ENCODE measurements around the gene SLC6A18.
A peak's percentile ranks its signal among the peaks of the same experiment; 100 is the strongest.

The SLC6A18 gene

GRCh38 chr5:1235838-1236237 is 10.7 kb downstream of the SLC6A18 start:
- TF ChIP-seq MZF1 (tag by site-specific recombination; IDR thresholded peaks at IDR 0.05; ENCODE audit: borderline replicate concordance) (no peak), ZNF555 (tag by site-specific recombination; conservative IDR thresholded peaks at IDR 0.05) (no peak), SETDB1 (IDR thresholded peaks at IDR 0.05; ENCODE audit: insufficient read length, low read length) (peak; percentile 92), ZNF423 (tag by site-specific recombination; IDR thresholded peaks at IDR 0.05) (no peak), ZBTB8A (tag by site-specific recombination; IDR thresholded peaks at IDR 0.05) (no peak), ZNF174 (tag by site-specific recombination; IDR thresholded peaks at IDR 0.05) (no peak), SP3 (tag by site-specific recombination; IDR thresholded peaks at IDR 0.05) (no peak), RBAK (tag by site-specific recombination; IDR thresholded peaks at IDR 0.05) (no peak), TRIM28 (IDR thresholded peaks at IDR 0.05; ENCODE audit: borderline replicate concordance, low read length) (peak; percentile 81; the same call in 1 of the 2 replicates), MEIS1 (CRISPR knock-in tag; IDR thresholded peaks at IDR 0.05; ENCODE audit: borderline replicate concordance) (no peak), ZNF514 (tag by site-specific recombination; IDR thresholded peaks at IDR 0.05) (no peak), ZNF266 (tag by site-specific recombination; IDR thresholded peaks at IDR 0.05; ENCODE audit: low read depth) (no peak), BCL6B (tag by site-specific recombination; IDR thresholded peaks at IDR 0.05) (no peak), ZSCAN30 (tag by site-specific recombination; IDR thresholded peaks at IDR 0.05) (no peak)
- POLR2A ChIA-PET: no interaction called here
- no peaks in the 10 kb centered on the region for H3K4me1 ChIP-seq (ENCODE audit: control insufficient read depth, insufficient read depth, low read length)
- H3K36me3 ChIP-seq (ENCODE audit: control insufficient read depth in 2 of 2, insufficient read depth in 1 of 2, low read length in 2 of 2): no peaks in the 10 kb centered on the region
- no peak overlapping the region for H3K27ac ChIP-seq (ENCODE audit: extremely low read depth, low read depth, low read length)
- CTCF ChIA-PET: interaction anchor here (0.9 to 1.5 kb wide), 3 partner anchors 45 to 68 kb away, joined by 3 to 5 read pairs (median 4); no protein-coding TSS in a partner anchor
- no peak overlapping the region for H3K4me3 ChIP-seq (ENCODE audit: low read depth, low read length)
- no peaks in the 10 kb centered on the region for H3K9me3 ChIP-seq (ENCODE audit: control insufficient read depth, insufficient read depth, low read depth, low read length)

- Histone ChIP-seq H3K27ac (ENCODE audit: extremely low read depth, low read depth, low read length) (no peak overlapping the region), H3K4me1 (ENCODE audit: control insufficient read depth, insufficient read depth, low read length) (no peaks in the 10 kb centered on the region), H3K9me3 (ENCODE audit: control insufficient read depth, insufficient read depth, low read depth, low read length) (no peaks in the 10 kb centered on the region), H3K4me3 (ENCODE audit: low read depth, low read length) (no peak overlapping the region), H3K36me3 (ENCODE audit: control insufficient read depth in 2 of 2, insufficient read depth in 1 of 2, low read length in 2 of 2) (no peaks in the 10 kb centered on the region)
- CTCF ChIA-PET: interaction anchor here (0.7 kb wide), 1 partner anchor 15 kb away, joined by 3 read pairs; the partner anchor contains the start of gene SLC6A18
- TF ChIP-seq ZIC2 (tag by site-specific recombination; IDR thresholded peaks at IDR 0.05) (0 out of 2 replicates have a peak, but pooled peaks have one; percentile 12), KLF1 (tag by site-specific recombination; IDR thresholded peaks at IDR 0.05) (0 out of 2 replicates have a peak, but pooled peaks have one; percentile 23), ZNF548 (tag by site-specific recombination; IDR thresholded peaks at IDR 0.05) (no peak)
- POLR2A ChIA-PET: no interaction called here
Observed at GRCh38 chr5:1239505-1240251, 14.5 kb downstream of the SLC6A18 start.

GRCh38 chr5:1240496-1241260 is 15.5 kb downstream of the SLC6A18 start:
- ChIA-PET POLR2A (no interaction called here), CTCF (no interaction called here)
- no peaks in the 10 kb centered on the region for H3K9me3 ChIP-seq (ENCODE audit: control insufficient read depth, insufficient read depth, low read depth, low read length)
- no peak for TF ChIP-seq ZNF704 (tag by site-specific recombination; IDR thresholded peaks at IDR 0.05)
- TF ChIP-seq TCF7L2 (IDR thresholded peaks at IDR 0.05; ENCODE audit: borderline replicate concordance, low read depth, low read length): no peak
- no peak for TF ChIP-seq ZNF211 (tag by site-specific recombination; IDR thresholded peaks at IDR 0.05; ENCODE audit: low read depth)
- TF ChIP-seq ZFHX2 (tag by site-specific recombination; conservative IDR thresholded peaks at IDR 0.05): no peak
- TF ChIP-seq ZNF645 (tag by site-specific recombination; IDR thresholded peaks at IDR 0.05): no peak
- H3K4me1 ChIP-seq (ENCODE audit: control insufficient read depth, insufficient read depth, low read length): no peaks in the 10 kb centered on the region
- no peak overlapping the region for H3K4me3 ChIP-seq (ENCODE audit: low read depth, low read length)
- H3K36me3 ChIP-seq (ENCODE audit: control insufficient read depth in 2 of 2, insufficient read depth in 1 of 2, low read length in 2 of 2): no peaks in the 10 kb centered on the region
- no peak overlapping the region for H3K27ac ChIP-seq (ENCODE audit: extremely low read depth, low read depth, low read length)
